KOPT-K1 (cell line): ENCODE data around the gene PTPDC1.
"Not testable (repeated sequence)": the region's sequence is repeated elsewhere in the genome, so short reads cannot be mapped to it uniquely, and the experiment has no call there.

Experiments
- H3K27ac ChIP-seq: fragments of 200-600 bp; sonication (generic); 2 replicates; pipeline ENCODE4 v1.5.1; 2016; ENCODE audit warnings: antibody characterized with exemption, mild to moderate bottlenecking, low read depth, low read length; ENCODE audit not compliant: poor library complexity, severe bottlenecking
- H3K36me3 ChIP-seq: fragments of 200-600 bp; sonication (generic); 2 replicates; pipeline ENCODE4 v1.5.1; 2017; ENCODE audit warnings: antibody characterized with exemption, mild to moderate bottlenecking, low read length, moderate library complexity; ENCODE audit not compliant: insufficient read depth
- H3K9me3 ChIP-seq: fragments of 200-600 bp; sonication (generic); 2 replicates; pipeline ENCODE4 v1.5.1; 2017; ENCODE audit warnings: antibody characterized with exemption, low read length, mild to moderate bottlenecking; ENCODE audit not compliant: insufficient read depth, poor library complexity, severe bottlenecking

Gene PTPDC1

GRCh38 chr9:94110821-94111252, 26.6 kb downstream of the PTPDC1 start:
- Histone ChIP-seq H3K27ac (no peak overlapping the region), H3K9me3 (no peaks in the 10 kb centered on the region), H3K36me3 (no peaks in the 10 kb centered on the region)

GRCh38 chr9:94111446-94111845, 27.2 kb downstream of the PTPDC1 start:
- Histone ChIP-seq H3K9me3 (no peaks in the 10 kb centered on the region), H3K36me3 (no peaks in the 10 kb centered on the region), H3K27ac (no peak overlapping the region)

GRCh38 chr9:94112716-94113465, 28.6 kb downstream of the PTPDC1 start:
- H3K9me3 ChIP-seq = no peaks in the 10 kb centered on the region
- H3K36me3 ChIP-seq = no peaks in the 10 kb centered on the region
- no peak overlapping the region for H3K27ac ChIP-seq

- H3K9me3 ChIP-seq, H3K36me3 ChIP-seq, H3K27ac ChIP-seq: not testable (repeated sequence)
Measured at GRCh38 chr9:94120088-94120487, 35.8 kb downstream of the PTPDC1 start.

GRCh38 chr9:94120854-94121376, 36.7 kb downstream of the PTPDC1 start:
- Histone ChIP-seq H3K36me3 (no peaks in the 10 kb centered on the region), H3K27ac (no peak overlapping the region), H3K9me3 (no peaks in the 10 kb centered on the region)

GRCh38 chr9:94126844-94127243, 42.6 kb downstream of the PTPDC1 start:
- peaks cover 30% of the 10 kb centered on the region for H3K9me3 ChIP-seq
- H3K36me3 ChIP-seq = no peaks in the 10 kb centered on the region
- H3K27ac ChIP-seq = no peak overlapping the region

- Histone ChIP-seq H3K27ac (no peak overlapping the region), H3K9me3 (peaks cover 30% of the 10 kb centered on the region), H3K36me3 (no peaks in the 10 kb centered on the region)
Measured at GRCh38 chr9:94127806-94128205, 43.5 kb downstream of the PTPDC1 start.

- Histone ChIP-seq H3K9me3 (peaks cover 30% of the 10 kb centered on the region), H3K36me3 (no peaks in the 10 kb centered on the region), H3K27ac (no peak overlapping the region)
Measured at GRCh38 chr9:94128580-94128979, 44.3 kb downstream of the PTPDC1 start.

GRCh38 chr9:94134629-94135028, 50.4 kb downstream of the PTPDC1 start:
- no peaks in the 10 kb centered on the region for H3K36me3 ChIP-seq
- H3K9me3 ChIP-seq = peaks cover 5% of the 10 kb centered on the region
- no peak overlapping the region for H3K27ac ChIP-seq

GRCh38 chr9:94135222-94135621, 51.0 kb downstream of the PTPDC1 start:
- H3K27ac ChIP-seq = no peak overlapping the region
- peaks cover 4% of the 10 kb centered on the region for H3K9me3 ChIP-seq
- no peaks in the 10 kb centered on the region for H3K36me3 ChIP-seq

GRCh38 chr9:94139672-94140417, 55.6 kb downstream of the PTPDC1 start:
- no peaks in the 10 kb centered on the region for H3K9me3 ChIP-seq
- no peaks in the 10 kb centered on the region for H3K36me3 ChIP-seq
- H3K27ac ChIP-seq = no peak overlapping the region

GRCh38 chr9:94140418-94140780, 56.1 kb downstream of the PTPDC1 start:
- Histone ChIP-seq H3K27ac (no peak overlapping the region), H3K9me3 (no peaks in the 10 kb centered on the region), H3K36me3 (no peaks in the 10 kb centered on the region)

- H3K9me3 ChIP-seq = no peaks in the 10 kb centered on the region
- no peak overlapping the region for H3K27ac ChIP-seq
- no peaks in the 10 kb centered on the region for H3K36me3 ChIP-seq
Measured at GRCh38 chr9:94140791-94141790, 56.8 kb downstream of the PTPDC1 start.

- Histone ChIP-seq H3K27ac (no peak overlapping the region), H3K36me3 (no peaks in the 10 kb centered on the region), H3K9me3 (no peaks in the 10 kb centered on the region)
Measured at GRCh38 chr9:94142353-94142752, 58.1 kb downstream of the PTPDC1 start.

GRCh38 chr9:94144394-94144793, 60.1 kb downstream of the PTPDC1 start:
- no peak overlapping the region for H3K27ac ChIP-seq
- no peaks in the 10 kb centered on the region for H3K36me3 ChIP-seq
- H3K9me3 ChIP-seq = no peaks in the 10 kb centered on the region
